Activated effector memory CD4-positive, alpha-beta T cell treated with anti-CD3 and anti-CD28 coated beads, Interleukin-2, amount 50 U/mL, for 16 hours (primary cell): Measurements from ENCODE around the gene CDCA5.

Source experiments
- DNase-seq: peaks from one replicate; pipeline ENCODE4 v3.0.0-alpha.2; 2020

Gene CDCA5

GRCh38 chr11:65040847-65041622 lies 42.8 kb downstream of the CDCA5 start, which contains the start of gene SAC3D1:
TSS of gene SAC3D1 (plus strand) at chr11:65041210. CDS start at chr11:65041293, 83 bp downstream.
- peak; percentile 94 for DNase-seq

GRCh38 chr11:65040520-65040846 lies 43.4 kb downstream of the CDCA5 start:
- no peak for DNase-seq

- DNase-seq = no peak
These were observed 46.9 kb downstream of the CDCA5 start for GRCh38 chr11:65036931-65037330.

- DNase-seq = no peak
These were observed 48.3 kb downstream of the CDCA5 start for GRCh38 chr11:65035579-65035978.

- DNase-seq = no peak
These were observed 49.4 kb downstream of the CDCA5 start for GRCh38 chr11:65034423-65034822.

- no peak for DNase-seq
These were observed 51.6 kb downstream of the CDCA5 start for GRCh38 chr11:65032216-65032615.
